Epidermal melanocyte (primary cell): ENCODE results near the gene MCU.
"Not testable (repeated sequence)": the region's sequence is repeated elsewhere in the genome, so short reads cannot be mapped to it uniquely, and the experiment has no call there.

Experiments
- DNase-seq: peaks from one replicate; pipeline ENCODE4 v3.0.0; 2011; ENCODE audit warnings: low spot score; ENCODE audit not compliant: insufficient read length

The MCU gene

DNA sequence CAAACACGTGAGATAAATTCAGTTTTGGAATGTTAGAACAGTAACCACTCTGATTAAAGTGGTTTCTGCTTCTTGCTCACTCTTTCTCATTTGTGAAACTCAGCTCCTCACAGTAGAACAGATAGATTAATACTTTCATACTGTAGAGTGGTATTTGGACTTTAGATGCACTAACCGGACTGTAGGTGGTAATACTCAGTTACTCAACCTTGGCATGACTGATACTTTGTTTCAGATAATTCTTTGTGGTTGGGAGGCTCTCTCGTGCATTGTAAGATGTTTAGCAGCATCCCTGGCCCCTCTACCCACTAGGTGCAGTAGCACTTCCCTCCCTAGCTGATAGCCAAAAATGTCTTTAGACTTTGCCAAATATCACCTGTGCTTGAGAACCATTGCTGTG is 37.6 kb downstream of the MCU start:
- no peak for DNase-seq

DNA sequence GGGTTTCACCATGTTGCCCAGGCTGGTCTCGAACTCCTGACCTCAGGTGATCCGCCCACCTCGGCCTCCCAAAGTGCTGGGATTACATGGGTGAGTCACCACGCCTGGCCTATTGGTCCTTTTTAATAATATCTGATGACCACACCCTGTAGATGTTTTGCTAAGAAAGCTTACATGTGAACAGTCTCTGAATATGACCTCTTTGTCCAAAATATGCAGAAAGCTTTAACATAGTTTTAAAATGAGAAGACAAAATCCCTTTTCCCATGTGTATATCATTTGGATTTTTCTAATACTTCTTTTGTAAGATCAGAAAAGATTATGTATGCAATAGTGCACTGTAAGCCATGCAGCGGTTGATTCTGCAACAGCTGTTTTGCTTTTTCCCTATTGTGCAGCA is 38.5 kb downstream of the MCU start:
- DNase-seq, result no peak

DNA sequence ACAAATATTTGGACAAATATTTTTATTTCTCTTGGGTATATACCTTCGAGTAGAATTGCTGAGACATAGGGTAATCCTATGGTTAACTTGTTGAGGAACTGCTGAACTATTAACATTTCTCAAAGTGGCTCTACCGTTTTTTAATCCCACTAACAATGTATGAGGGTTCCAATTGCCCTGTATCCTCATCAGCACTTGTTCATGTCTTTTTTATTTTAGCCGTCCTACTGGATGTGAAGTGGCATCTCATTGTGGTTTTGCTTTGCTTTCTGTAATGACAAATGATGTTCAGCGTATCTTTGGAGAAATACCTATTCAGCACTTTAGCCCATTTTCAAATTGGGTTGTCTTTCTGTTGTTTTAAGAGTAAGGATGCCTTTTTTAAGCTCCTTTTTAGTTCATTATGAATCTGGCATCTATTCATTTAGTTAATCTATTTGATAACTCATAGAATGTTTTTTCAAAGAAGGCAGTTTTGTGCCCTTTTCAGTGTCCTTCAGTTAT is 40.0 kb downstream of the MCU start:
- no peak for DNase-seq

DNA sequence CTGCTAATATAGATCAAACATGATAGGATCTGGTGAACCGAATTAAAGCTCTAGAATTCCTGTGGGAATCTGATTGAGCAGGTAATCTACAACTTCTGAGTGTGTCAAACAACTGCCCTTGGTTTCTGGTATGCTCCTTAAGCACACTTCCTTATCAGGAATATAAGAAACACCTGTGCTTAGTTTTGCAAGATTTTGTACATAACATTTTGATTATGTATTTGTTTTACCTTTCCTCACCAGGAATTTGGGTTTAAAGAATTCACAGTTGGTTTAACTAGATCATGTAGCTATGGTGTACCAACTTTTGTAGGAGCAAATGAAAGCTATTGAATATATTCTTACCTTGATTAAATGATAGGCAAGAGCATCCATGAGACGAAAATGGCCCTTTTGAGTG is 40.6 kb downstream of the MCU start:
- DNase-seq, result no peak

DNA sequence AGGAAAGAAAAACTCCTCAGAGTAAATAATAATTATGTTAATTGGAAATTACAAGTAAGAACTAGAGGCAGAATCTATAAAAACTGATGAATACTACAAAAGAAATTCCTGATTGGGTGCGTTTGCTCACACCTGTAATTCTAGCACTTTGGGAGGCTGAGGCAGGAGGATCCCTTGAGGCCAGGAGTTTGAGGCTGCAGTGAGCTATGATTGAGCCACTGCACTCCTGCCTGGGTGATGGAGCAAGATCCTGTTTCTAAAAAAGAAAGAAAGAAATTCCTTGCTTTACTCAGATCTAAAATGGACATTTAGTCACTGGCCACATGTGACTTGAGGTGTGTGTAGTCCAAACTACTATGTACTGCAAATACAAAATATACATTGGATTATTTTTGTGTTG is 42.0 kb downstream of the MCU start:
- no peak for DNase-seq

DNA sequence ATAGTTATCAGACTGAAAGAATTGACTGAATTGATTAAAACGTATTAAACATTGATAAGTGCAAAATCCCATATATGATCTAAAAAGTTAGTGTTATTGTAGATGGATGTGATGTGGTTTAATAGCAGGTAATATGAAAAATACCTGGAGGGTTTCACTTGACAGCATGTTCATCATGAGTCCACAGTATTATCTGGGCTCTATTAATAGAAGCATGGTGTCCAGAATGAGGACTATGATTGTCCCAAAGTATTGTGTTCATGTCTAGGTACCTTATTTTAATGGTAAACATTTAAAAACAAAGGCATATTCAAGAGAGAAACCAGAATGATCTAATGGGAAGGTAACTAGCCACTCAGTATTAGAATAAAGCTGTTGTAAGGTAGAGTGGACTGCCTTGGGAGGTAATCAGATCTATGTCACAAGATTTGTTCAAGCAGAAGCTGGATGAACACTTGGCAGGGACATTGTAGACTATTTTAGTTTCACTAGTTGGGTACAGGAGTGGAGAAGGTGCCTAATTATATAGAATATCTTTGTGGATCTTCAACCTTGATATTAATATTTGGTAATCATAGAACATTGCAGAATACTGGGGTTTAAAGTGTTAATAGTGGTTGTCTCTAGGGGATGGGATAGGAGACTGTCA is 43.5 kb downstream of the MCU start:
- DNase-seq, result no peak

DNA sequence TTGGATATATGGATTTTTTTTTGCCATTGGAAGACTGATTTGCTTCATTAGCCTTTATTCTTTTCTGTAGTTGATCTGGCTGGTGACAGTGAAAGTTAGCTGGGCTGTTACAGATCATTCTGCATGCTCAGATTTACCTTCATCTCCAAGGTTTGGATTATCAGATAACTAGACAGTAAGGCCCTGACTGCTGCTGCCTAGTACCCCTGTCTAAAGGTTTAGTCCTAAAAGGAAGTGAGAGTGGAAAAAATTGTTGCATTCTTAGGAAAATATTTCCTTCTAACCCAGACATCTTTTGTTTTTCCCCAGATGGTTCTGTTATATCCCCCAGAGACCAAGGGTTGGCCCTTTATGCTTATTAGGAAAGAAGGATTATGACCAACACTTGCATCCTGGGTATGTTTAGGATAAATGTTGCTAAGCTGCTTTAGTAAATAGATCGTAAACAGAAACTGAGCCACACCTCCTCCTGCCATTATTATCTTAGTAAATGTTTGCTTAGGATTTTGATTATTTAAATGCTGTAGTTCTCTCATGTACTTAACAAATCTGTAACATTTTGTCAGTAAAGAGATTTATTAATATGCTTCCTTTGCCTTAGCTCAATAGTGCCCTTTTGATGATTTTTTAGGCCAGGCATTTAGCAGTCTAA is 44.4 kb downstream of the MCU start:
- DNase-seq, result no peak

DNA sequence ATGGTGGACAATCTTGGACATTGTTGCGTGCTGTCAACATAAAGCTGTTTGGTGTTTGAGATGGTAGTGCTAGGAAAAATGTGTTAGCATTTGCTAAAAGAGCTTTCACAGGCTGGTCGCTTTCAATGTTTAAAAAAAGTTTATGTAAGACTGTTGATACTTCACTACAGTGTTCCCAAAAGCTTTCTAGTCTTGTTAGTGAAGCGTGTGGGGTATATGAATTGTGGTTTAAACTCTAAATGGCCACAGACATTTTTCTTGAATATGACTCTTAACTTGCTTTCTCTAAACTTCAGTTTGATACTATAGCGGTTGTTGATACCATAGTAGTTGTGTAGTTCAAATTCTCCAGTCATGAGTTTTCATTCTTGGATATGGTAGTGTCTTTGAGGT is 44.9 kb downstream of the MCU start:
- DNase-seq, result no peak

DNA sequence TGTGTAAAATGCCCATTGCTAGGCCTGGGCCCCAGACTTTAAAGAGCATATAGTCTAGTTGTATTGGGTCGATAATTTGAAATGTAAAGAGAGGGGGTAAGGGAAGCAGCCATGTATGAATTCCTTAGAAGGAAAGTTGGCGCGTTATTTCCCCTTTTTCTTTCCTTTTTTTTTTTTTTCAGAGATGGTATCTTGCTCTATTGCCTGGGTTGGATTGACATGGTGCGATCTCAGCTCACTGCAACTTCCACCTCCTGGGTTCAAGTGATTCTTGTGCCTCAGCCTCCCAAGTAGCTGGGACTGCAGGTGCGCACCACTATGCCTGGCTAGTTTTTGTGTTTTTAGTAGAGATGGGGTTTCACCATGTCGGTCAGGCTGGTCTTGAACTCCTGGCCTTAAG is 45.4 kb downstream of the MCU start:
- DNase-seq, result not testable (repeated sequence)

DNA sequence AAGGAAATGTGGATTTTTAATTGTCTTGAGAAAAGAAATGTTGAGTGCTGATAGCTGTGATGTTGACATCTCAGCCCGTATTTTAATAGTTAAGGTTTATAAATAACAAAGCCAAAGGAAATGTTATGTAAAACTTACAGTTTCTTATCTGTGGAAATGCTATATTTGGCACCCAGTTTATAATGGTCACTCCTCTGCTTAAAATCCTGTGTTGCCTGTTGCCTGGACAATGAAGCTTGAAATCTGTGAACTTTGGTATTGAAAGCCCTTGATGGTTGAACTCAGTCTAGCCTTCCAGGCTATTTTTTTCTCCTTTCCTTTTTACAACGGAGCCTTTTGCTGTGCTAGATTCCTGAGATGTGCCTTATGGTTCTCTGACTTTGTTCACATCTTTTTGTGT is 46.5 kb downstream of the MCU start:
- no peak for DNase-seq

DNA sequence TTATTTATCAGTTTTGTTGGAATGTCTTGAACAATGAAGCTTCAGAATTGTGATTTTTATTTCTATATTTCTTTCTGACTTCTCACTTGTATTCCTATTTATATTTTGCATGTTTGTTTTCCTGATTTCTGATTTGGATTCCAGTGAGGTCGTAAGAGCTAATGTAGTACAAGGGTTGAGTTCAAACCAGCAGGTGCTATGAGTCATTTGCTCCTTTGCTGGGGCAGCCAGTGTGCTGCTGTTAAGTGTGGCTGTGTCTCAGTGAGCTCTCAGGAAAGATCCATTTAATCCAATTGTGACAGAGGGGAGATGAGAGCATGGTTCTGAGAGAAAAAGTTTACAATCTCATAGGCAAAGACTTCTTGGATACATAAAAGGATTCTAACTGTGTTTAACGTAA is 48.6 kb downstream of the MCU start:
- DNase-seq, result no peak

DNA sequence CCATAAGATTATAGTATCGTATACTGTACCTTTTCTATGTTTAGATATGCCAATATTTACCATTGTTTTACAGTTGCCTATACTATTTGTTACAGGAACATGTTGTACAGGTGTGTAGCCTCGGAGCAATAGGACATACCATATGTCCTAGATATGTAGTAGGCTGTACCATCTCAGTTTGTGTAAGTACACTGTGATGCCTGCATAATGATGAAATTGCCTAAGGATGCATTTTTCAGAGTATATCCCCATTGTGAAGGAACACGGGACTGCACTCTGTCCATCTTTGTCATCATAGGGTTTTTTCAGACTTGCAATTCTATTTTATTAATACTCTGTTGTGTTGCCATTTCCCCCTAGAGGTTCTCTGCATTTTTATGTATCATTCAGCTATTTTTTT is 50.1 kb downstream of the MCU start:
- DNase-seq, result no peak

DNA sequence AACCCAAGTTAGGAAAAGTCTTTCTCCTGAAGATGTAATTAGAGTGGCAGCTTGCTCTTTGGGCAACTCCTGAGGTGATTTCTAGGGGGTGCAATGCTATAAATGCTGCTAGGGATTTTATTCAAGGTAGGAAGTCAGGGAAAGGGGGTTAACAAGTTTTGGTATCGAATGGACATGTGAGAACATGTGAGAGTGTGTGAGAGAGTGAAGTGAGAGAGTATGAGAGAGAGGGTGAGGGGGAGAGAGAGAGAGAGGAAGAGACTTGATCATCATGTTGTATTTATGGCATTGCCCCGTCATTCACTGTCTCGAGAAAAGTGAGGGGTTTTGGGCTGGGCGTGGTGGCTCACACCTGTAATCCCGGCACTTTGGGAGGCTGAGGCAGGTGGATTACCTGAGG is 50.9 kb downstream of the MCU start:
- DNase-seq, result no peak

DNA sequence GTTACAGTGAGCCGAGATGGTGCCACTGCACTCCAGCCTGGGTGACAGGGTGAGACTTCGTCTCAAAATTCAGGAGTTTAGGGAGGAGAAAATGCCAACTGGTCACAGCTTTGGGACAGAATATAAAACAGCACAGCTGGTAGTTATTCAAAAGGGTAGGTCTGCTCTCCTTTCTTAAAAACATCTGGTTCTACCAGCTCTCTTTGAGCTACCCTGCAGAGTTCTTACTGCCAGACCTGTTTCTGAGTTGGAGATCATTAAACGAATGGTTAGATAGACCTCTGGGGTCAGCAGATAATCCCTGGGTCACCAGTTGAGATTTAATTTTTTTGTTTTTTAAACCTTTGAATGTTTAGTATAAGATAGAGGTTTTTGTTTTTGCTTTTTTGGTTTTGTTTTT is 52.6 kb downstream of the MCU start:
- no peak for DNase-seq

DNA sequence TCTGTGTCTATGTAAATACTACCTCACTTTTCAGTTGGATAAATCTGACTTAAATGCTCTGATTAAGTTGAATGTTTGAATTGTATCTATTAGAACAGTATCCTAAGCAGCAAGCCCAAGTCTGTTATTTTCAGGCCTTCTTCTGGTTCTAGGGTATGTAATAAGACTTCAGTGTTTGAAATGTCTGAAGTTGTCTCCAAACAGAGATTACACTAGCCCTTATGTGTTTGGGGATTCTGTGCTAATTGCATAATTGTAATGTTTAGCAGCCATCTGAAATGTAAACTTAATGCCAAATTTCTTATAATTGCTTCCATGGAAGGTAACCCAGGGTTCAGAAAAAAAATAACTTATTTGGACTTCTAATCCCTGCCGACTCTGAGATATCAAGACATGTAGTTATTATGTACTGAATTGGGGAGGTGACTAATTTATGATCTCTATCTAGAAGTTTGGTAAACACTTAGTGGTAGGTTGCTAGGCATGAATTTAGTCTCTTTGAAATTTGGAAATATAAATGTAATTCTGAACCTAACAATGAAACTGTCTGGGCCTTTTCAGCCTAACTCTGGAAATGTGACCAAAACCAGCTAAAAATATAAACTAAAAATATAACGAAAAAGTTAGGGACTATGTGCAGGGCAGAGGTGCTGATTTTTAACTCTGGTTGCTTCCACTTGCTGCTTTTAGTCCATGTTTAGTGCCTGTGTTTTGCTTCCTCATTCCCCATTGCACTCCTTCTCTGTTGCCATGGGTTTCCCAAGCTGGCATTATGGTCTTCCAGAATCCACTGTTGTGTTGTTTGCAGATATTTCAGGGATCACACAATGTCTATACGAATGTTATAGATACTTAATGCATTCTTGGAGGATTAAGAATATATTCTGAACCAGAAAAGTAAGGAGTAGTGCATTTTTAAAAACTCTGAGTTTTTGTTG is 54.8 kb downstream of the MCU start:
- no peak for DNase-seq

DNA sequence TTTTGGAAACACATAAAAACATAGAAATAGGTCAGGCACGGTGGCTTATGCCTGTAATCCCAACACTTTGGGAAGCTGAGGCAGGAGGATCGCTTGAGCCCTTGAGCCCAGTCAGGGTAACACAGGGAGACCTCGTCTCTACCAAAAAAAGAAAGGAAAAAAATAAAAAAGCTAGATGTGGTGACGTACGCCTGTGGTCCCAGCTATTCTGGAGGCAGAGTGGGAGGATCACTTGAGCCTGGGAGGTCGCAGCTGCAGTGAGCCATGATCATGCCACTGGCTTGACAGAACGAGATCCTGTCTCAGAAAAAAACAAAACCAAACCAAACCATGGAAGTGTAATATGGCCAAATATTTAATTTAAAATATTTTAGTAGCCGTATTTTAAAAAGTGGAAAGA is 55.6 kb downstream of the MCU start:
- DNase-seq, result no peak

DNA sequence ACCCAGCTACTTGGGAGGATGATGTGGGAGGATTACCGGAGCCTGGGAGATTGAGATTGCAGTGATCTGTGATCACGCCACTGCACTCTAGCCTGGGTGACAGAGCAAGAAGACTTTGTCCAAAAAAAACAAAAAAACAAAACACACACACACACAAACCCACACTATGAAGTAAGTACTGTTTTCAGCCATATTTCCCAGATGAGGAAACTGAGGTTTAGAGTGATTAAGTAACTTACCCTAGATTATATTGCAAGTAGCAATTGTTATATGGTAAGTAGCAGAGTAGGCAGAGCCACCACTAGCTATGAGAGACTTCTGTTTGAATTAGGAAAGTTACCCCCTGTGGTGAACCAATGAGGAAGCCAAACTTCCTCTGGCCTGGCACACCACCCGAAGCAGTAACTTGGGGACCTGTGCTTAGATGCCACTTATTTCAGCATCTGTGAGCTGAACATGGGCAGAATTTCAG is 61.9 kb downstream of the MCU start:
- no peak for DNase-seq

DNA sequence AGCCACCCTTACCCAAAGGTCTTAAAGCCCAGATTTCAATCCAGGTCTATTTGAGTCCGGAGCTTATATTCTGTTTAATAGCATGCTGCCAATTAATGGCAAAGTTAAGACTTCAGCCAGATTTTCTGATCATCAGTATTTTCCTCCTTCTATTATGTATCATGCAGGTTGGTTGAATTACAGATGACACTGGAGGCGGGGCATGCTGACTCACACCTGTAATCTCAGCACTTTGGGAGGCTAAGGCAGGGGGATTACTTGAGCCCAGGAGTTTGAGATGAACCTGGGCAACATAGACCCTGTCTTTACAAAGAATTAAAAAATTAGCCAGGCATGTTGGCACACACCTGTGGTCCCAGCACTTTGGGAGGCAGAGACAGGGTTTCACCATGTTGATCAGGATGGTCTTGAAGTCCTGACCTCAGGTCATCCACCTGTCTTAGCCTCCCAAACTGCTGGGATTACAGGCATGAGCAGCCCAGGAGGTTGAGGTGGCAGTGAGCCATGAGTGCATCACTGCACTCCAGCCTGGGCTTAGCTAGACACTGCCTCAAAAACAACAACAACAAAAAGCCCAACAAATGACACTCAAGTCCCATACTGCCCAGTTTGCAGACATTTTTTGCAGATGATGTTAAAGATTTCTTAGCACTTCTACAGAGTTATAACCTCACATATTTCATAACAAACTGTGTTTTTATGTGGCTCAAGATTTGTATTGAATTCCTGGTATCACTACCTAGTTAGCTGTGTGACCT is 62.5 kb downstream of the MCU start:
- no peak for DNase-seq

DNA sequence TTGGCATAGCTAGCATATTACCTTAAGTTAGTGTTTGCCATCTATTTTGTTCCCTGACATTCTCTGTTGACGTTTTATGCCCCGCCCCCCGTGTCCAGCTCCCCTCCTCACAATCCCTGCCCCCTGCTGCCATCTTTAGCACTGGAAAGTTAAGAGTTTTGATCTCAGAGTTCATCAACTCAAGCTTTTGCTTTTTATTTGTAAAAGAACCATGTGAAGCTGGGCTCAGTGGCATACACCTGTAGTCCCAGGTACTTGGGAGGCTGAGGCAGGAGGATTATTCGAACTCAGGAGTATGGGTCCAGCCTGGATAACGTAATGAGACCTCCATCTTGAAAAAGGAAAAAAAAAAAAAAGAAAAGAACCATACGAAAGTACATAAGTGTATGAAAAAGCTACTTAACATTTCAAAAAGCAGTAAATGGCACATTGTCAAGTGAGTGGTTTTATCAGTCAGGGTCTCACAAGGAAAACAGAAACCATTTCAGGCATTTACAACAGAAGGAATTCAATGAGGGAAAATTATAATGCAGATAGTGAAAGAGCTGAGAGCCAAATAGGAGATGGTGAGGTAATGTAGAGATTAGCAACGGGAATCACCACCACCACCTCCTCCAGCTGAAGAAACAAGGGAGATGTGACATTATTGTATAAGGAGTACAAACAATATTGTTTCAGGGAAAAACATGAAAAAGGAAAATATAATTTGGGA is 64.9 kb downstream of the MCU start:
- DNase-seq, result no peak

DNA sequence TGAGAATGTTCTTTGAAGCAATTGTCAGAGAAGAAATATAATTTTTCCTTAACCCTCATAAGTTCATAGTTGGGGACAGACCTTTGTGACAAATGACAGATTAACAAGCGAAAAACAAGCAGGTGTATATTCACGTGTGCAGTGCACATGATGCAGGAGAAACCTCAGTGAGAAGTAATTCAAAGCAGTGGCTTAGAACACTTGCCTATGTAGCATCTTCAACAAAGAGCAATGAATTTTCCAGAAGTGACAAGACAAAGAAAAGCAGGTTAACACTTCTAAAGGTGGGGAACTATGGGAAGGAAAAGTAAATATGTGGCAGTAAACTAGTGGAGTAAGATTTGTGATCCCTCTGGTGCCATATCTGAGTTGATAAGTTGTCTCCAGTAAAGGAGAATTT is 65.8 kb downstream of the MCU start:
- no peak for DNase-seq

DNA sequence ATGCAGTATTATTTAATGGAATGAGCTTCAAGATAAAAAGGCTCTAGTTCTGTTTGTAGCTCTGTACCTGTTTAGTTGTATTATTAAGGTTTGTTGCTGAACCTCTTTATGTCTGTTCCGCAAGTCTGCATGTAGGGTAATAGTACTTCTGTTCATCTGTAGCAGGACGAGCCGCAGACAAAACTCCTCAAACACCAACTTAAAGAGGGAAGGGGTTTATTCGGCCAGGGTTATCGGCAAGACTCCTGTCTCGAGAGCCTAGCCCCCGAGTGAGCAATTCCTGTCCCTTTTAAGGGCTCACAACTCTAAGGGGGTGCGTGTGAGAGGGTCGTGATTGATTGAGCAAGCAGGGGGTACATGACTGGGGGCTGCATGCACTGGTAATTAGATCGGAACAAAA is 67.0 kb downstream of the MCU start:
- DNase-seq, result not testable (repeated sequence)
